WERI-Rb-1 (cell line): ENCODE data around the gene HNRNPK.

ENCODE experiments used
- DNase-seq: peaks from one replicate; pipeline ENCODE4 v3.0.0-alpha.2; 2020
- H3K27ac ChIP-seq: fragments of 250-450 bp; sonication (Bioruptor Pico); 2 replicates; pipeline ENCODE4 v1.5.1; 2020; ENCODE audit warnings: mild to moderate bottlenecking, moderate library complexity
- H3K27me3 ChIP-seq: fragments of 250-450 bp; sonication (Bioruptor Pico); 2 replicates; pipeline ENCODE4 v1.5.1; 2021; ENCODE audit warnings: mild to moderate bottlenecking, low read depth, moderate library complexity; ENCODE audit not compliant: insufficient read depth, severe bottlenecking
- H3K36me3 ChIP-seq: fragments of 250-450 bp; sonication (Bioruptor Pico); 2 replicates; pipeline ENCODE4 v1.5.1; 2020; ENCODE audit warnings: mild to moderate bottlenecking, moderate library complexity
- H3K4me3 ChIP-seq: 2 replicates; pipeline ENCODE4 v1.5.1; 2011; ENCODE audit warnings: low read depth, mild to moderate bottlenecking, control low read depth, low read length
- H3K9me3 ChIP-seq: fragments of 250-450 bp; sonication (Bioruptor Pico); 2 replicates; pipeline ENCODE4 v1.5.1; 2021; ENCODE audit warnings: mild to moderate bottlenecking, moderate library complexity; ENCODE audit not compliant: severe bottlenecking
- CTCF ChIP-seq: IDR thresholded peaks from 2 replicates; pipeline ENCODE4 v1.5.1; 2011; ENCODE audit warnings: low read depth, mild to moderate bottlenecking, control low read depth, inconsistent platforms, low read length

HNRNPK gene

GRCh38 chr9:83975300-83975699 lies 4.7 kb downstream of the HNRNPK start:
- peaks cover 97% of the 10 kb centered on the region for H3K36me3 ChIP-seq

GRCh38 chr9:83972286-83972685 lies 7.7 kb downstream of the HNRNPK start:
- Histone ChIP-seq H3K4me3 (no peak overlapping the region), H3K27ac (no peak overlapping the region), H3K9me3 (no peaks in the 10 kb centered on the region), H3K36me3 (peaks cover 91% of the 10 kb centered on the region), H3K27me3 (no peaks in the 10 kb centered on the region)
- TF ChIP-seq CTCF = no peak
- no peak for DNase-seq

More at GRCh38 chr9:83975300-83975699, 4.7 kb downstream of the HNRNPK start:
- no peak for DNase-seq
- TF ChIP-seq CTCF = no peak
- Histone ChIP-seq H3K9me3 (no peaks in the 10 kb centered on the region), H3K27ac (no peak overlapping the region), H3K4me3 (no peak overlapping the region), H3K27me3 (no peaks in the 10 kb centered on the region)

DNA sequence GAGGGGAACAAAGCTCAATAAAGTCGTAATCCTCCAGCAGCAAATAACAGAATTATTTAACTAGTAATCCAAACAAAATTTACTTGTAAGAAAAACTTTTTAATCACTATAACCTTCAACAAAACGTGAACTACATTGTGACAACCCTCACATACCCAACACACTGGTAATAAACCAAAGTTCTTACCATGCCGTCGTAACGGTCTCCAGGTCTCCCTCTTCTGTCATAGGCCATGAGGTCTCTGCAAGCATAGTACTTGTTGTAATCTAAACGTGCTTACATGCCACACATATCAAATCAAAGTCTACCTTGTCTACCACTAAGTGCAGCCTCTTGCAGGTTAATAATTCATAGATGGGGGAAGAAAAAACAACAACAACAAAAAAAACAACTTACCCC lies 8.5 kb downstream of the HNRNPK start:
- DNase-seq = no peak
- H3K4me3 ChIP-seq = no peak overlapping the region
- no peaks in the 10 kb centered on the region for H3K9me3 ChIP-seq
- no peak for TF ChIP-seq CTCF
- H3K27me3 ChIP-seq = no peaks in the 10 kb centered on the region
- peaks cover 91% of the 10 kb centered on the region for H3K36me3 ChIP-seq
- no peak overlapping the region for H3K27ac ChIP-seq

- no peak for TF ChIP-seq CTCF
- Histone ChIP-seq H3K4me3 (no peak overlapping the region), H3K36me3 (peaks cover 79% of the 10 kb centered on the region), H3K9me3 (no peaks in the 10 kb centered on the region), H3K27ac (no peak overlapping the region), H3K27me3 (no peaks in the 10 kb centered on the region)
- no peak for DNase-seq
Measured at GRCh38 chr9:83969602-83970001, 10.4 kb downstream of the HNRNPK start.

DNA sequence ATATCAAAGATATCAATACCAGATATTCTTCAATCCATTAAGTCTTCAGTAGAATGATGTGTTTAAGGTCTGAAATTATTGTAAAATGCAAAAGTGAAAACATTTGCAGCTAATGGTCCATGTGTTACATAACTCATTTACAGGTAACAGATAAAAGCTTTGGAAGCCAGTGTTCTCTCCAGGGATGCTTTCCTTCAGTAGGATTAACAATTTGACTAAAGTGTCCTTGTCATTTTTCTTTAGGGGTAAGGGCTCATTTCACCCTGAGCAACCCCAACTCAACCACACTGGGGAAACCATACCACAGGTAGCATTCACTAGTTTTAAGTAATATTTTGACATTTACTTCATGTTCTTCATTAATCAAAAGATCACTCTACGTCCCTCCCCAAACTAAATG lies 12.9 kb downstream of the HNRNPK start:
- no peak overlapping the region for H3K4me3 ChIP-seq
- H3K36me3 ChIP-seq = peaks cover 53% of the 10 kb centered on the region
- no peaks in the 10 kb centered on the region for H3K27me3 ChIP-seq

More for the DNA sequence above, 12.9 kb downstream of the HNRNPK start:
- Histone ChIP-seq H3K9me3 (no peaks in the 10 kb centered on the region), H3K27ac (no peak overlapping the region)
- DNase-seq = no peak
- TF ChIP-seq CTCF = no peak
